Measurements from ENCODE around the gene GFOD1.

Gene GFOD1

DNA sequence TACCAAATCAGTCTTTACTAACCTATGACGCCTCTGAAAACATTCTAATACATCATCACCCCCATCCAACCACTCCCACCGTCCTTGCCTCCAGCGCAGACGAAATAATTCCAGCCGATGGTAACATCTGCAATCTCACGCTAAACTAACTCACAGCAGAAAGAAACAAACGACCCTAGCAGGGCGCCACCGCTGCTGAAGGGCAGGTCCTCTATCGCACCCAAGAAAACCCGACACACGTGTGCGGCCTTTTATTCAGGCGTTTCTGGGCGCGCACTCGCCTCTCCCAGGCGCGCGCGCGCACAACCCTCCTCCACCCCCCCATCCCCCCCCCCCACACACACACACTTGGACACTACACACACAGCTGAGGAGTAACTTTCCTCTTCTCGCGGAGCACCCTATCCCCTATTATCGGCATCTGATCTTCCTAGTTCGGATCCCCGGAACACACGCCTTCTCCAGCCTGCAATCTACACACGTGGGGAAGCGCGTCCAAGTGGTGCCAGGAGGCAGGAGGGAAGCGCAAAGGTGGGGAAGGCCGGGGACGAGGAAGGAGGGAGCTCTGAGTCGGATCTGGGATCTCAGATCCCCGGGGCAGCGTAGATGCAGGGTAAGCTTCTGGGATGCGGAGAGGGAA is 1.4 kb downstream of the GFOD1 start:
- peak; percentile 55 for DNase-seq (ENCODE audit: low spot score)

- no peak for DNase-seq (ENCODE audit: low spot score)
Measured at GRCh38 chr6:13485303-13485702, 2.1 kb downstream of the GFOD1 start.

DNA sequence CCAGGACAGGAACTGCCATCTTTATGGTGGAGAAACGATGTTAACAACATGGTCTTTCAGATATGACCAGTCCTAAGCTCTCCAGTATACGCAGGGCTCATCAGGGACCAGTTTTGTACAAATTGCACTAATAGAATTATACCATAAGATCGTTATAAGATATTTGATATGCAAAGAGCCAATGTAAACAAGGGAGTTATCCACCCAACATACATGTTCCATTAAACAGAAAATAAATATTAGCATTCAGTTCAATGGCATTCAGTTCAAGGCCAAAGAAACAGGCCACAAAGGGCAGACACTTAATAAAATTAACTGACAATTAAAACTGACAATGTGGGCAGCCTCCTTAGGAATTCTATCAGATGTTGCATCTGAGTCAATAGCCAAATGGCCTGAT is 2.6 kb downstream of the GFOD1 start:
- DNase-seq (ENCODE audit: low spot score): no peak

GRCh38 chr6:13484138-13484708 is 3.2 kb downstream of the GFOD1 start:
- peak; percentile 37 for DNase-seq (ENCODE audit: low spot score)

DNA sequence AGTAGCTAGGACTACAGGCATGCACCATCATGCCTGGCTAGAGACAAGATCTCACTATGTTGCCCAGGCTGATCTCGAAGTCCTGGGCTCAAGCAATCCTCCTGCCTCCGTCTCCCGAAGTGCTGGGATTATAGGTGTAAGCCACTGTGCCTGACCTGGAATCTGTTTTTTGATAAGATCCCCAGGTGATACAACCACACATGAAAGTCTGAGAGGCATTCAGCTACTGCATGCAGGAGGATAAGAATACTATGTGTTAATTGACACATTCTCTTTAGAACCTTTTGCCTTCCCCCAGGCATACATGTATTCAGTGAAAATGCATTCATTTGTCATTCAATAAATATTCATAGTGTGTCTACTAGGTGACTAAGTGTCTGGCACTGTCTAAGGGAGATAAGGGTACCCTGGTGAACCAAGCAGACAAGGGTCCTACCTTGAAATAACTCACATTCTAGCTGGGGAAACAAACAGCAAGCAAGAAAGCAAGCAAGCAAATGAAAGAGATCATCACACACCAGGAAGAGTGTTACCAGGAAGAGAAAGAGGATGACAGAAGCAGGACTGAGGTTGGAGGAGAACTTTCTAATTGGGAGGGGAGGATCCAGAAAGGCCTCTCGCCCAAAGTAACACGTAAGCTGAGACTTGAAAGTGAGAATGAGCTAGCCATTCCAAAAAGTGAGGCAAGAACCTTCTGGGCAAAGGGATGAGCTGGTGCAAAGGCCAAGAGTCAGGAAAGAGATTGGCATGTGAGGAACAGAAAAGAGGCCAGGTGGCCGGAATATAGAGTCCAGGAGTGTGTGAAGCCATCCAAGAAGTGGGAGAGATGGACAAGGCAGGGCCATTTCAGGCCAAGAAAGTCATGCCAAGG is 6.5 kb downstream of the GFOD1 start:
- no peak for DNase-seq (ENCODE audit: low spot score)

DNA sequence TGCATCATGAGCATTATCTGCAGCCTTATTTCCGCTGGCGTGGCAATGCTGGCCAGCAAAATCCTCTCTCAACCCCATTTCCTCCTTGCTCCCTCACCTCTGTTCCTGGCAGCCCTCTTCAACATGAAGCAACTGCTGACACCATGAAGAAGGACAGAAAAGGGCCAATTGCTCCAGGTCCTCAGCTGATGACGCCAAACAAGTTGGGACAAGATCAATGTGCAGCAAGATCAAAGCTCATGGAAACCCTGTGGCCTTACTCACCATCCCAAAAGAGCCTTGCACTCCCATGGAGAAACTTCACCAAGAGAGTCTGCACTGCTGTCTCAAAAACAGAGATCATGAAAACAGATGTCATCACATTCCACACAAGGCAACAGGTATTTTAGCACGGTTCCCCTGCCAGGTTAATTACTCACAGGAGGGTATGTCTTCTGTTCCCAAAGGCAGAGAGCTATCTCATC is 7.4 kb downstream of the GFOD1 start:
- no peak for DNase-seq (ENCODE audit: low spot score)

DNA sequence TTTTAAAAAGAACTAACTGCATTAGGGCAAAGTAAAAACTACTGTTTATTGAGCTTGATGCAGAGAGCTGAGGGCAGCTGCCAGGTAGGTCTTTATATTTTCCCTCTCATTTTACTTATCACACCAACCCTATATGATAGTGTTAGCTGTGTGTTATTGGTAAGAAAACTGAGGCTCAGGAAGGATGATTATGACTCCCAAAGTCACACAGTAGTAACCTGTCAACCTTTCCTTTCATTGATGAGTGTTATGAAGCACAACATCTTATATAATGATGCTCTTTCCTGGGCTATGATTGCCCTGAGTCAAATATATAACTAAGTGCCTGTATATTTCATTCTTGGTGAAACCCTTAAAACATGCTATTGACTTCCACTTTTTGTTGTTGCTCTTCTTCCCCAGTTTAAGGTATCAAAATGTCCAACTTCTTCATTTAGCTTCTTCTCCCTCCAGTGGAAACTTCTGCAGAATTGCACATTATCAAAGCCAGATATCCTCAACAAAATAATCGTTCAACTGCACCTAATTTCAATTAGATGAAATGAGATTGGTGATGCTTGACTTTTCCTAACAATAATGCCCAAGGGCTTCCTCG is 8.1 kb downstream of the GFOD1 start:
- DNase-seq (ENCODE audit: low spot score): no peak

GRCh38 chr6:13478525-13478966 is 8.9 kb downstream of the GFOD1 start:
- no peak for DNase-seq (ENCODE audit: low spot score)

DNA sequence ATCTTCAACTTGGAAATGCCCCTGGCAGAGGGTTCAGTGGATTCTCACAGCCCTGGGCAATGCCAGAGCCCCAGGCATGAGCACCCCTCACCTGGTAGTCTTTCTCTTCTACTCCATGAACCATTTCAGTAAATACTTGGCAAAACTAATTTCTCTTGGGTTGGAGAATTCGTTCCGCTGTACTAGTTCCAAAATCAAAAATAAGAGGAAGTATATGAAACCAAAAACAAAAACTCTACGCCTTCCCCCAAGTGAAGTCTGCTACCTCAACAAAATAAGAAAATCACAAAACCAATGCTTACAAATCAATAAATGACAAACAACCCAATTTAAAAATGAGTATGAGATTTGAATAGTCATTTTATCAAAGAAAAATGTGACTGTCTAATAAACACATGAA is 12.6 kb downstream of the GFOD1 start:
- DNase-seq (ENCODE audit: low spot score): no peak

GRCh38 chr6:13474360-13474759 is 13.0 kb downstream of the GFOD1 start:
- no peak for DNase-seq (ENCODE audit: low spot score)

GRCh38 chr6:13473768-13474165 is 13.6 kb downstream of the GFOD1 start:
- DNase-seq (ENCODE audit: low spot score): no peak

- no peak for DNase-seq (ENCODE audit: low spot score)
Measured at GRCh38 chr6:13472976-13473767, 14.2 kb downstream of the GFOD1 start.

GRCh38 chr6:13472099-13472498 is 15.3 kb downstream of the GFOD1 start:
- DNase-seq (ENCODE audit: low spot score): no peak

GRCh38 chr6:13471184-13471583 is 16.2 kb downstream of the GFOD1 start:
- DNase-seq (ENCODE audit: low spot score): no peak

GRCh38 chr6:13470238-13471140 is 16.9 kb downstream of the GFOD1 start:
- DNase-seq (ENCODE audit: low spot score): no peak

DNA sequence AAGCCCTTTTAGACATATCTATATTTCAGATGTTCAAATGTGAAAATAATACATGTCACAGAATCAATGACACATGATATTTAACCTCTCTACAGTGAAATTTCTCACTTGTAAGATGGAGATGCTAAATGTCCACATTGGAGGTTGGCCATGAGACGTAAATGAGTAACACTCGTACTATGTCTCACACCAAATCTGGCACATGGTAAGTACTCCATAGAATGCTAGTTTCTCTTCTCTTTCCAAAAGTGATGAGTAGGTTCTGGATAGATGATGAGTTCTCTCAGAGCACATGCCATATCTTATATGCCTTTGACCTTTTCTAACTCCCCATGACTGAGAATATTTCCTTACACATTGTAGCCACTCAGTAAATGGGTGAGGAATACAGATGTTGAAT is 17.7 kb downstream of the GFOD1 start:
- DNase-seq (ENCODE audit: low spot score): no peak

DNA sequence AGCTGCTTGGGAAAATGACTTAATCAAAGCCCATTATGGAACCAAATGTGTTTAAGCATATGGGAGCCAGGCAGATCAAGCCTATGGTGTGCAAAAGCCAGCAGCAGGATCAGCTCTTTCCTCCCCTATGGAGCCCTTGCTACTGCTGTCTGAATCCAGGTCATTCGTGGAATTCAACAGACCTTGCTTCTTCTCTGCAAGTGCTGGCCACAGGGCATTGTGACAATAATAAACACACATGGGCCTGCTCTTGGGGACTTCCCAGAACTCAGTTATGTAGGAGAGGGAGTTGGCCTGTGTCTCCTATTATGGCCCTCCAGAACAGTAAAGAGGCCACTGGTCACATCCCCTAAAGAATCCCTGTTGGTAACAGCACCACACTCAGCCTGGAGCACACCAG is 18.6 kb downstream of the GFOD1 start:
- no peak for DNase-seq (ENCODE audit: low spot score)

DNA sequence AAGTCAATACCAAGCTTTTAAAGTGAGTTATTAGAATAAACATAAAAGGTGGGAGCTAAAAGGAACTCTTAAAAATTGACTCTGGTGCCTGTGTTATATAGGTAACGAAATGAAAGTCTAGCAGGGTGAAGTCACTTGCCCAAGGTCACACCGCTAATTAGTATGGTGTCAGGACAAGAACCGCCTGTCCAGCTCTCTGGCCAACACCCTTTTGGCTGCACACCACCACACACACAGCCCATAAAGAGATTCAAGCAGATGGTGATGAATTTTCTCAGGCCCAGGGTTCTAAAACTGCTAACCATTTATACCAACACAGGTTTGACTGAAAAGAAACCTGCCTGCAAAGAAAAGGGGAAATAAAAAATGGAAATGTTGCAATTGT is 20.2 kb downstream of the GFOD1 start:
- DNase-seq (ENCODE audit: low spot score): no peak

GRCh38 chr6:13466304-13467215 is 20.8 kb downstream of the GFOD1 start:
- no peak for DNase-seq (ENCODE audit: low spot score)

DNA sequence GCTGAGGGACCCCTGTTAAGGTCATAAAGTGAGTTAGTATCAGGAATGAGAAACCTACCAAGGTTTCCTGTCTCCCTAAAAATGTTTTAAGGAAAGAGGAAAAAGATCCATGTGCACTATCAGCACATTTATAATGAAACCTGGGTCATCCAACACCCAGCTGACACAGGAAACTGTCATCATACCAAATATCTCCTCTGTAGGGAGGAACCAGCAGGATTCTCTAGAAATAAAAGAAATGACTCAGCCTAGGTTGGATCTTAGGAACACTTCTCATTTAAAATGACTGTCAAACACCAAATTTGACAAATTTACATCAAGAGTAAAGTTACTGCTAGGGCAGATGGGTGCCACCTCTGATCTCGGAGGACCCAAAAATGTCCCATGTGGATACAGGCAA is 21.7 kb downstream of the GFOD1 start:
- no peak for DNase-seq (ENCODE audit: low spot score)

Data from AG08396 (cell line).